HG03432 (cell line): Measurements from ENCODE around the gene FRMD4B.
"Not testable (repeated sequence)": the region's sequence is repeated elsewhere in the genome, so short reads cannot be mapped to it uniquely, and the experiment has no call there.

Experiments used
- ATAC-seq: cut with Tn5 transposase; IDR thresholded peaks from one replicate; pipeline ENCODE4 v1.9.1; 2021; ENCODE audit warnings: mild to moderate bottlenecking, moderate library complexity; ENCODE audit not compliant: unreplicated experiment

FRMD4B gene

DNA sequence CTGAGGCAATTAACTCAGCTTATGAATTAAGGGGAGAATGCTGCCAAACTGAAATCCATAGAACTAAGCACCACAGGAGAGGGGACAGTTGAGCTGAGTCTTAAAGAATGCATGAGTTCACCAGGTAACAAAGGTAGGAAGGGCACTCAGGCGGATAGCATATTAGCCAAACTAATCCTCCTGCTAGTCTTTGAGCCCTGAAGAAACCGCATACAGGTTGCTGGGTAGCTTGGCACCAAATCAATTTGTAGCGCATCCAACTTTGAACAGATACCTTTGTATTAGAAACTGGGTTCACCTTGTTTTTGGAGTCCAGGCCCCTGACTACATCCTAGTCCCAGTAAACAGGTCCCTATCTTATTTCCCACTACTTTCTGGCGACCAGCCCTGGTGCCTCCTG lies 93.7 kb downstream of the FRMD4B start:
- no peak for ATAC-seq

GRCh38 chr3:69290430-69290829 lies 95.5 kb downstream of the FRMD4B start:
- ATAC-seq, result no peak

DNA sequence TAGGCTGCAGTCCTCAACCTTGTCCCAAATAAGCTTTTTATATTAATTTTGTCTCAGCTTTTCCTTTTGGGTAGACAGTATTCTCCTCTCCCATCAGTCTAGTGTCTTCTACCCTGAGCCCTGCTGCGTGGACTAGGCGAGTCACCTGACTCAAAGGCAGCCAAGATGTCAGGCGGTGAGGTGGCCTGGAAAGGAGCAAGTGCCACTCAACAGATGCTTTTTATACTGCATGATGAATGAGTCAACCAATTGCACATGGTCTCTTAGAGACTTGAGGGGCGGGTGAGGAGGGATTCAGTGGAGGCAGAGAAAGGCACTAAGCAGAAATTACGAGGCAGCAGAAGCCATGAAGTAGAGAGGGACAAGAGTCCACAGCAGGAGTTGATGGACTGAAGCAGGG lies 95.9 kb downstream of the FRMD4B start:
- ATAC-seq, result no peak

GRCh38 chr3:69288161-69288895 lies 97.6 kb downstream of the FRMD4B start:
- ATAC-seq, result peak; percentile 96

GRCh38 chr3:69283913-69284611 lies 101.8 kb downstream of the FRMD4B start:
- no peak for ATAC-seq

DNA sequence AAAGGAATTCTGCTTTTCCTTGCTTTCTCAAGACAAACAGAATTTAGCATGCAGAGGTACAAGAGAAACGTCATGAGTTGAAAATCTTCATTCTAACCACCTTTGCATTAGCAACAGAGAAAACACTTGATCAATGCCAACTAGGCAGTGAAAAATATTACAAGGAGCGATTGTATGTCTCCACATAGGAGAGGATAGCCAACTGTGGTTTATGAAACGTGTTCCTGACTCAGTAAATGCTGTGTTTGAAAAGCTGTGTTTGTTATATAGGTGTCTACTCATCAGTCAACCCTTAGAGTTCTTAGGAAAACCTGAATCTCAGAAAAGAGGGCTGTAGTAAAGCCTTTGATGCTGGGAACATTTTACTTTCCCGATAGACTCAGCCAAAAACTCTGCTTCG lies 102.4 kb downstream of the FRMD4B start:
- no peak for ATAC-seq

- peak; percentile 87 for ATAC-seq
These were observed 103.7 kb downstream of the FRMD4B start for GRCh38 chr3:69282181-69282580.

- not testable (repeated sequence) for ATAC-seq
These were observed 108.5 kb downstream of the FRMD4B start for GRCh38 chr3:69277403-69277802.

- ATAC-seq, result no peak
These were observed 109.0 kb downstream of the FRMD4B start for GRCh38 chr3:69276884-69277283.

GRCh38 chr3:69276191-69276590 lies 109.7 kb downstream of the FRMD4B start:
- ATAC-seq, result not testable (repeated sequence)

- ATAC-seq, result no peak
These were observed 112.0 kb downstream of the FRMD4B start for GRCh38 chr3:69273896-69274295.

GRCh38 chr3:69272556-69272955 lies 113.3 kb downstream of the FRMD4B start:
- no peak for ATAC-seq

DNA sequence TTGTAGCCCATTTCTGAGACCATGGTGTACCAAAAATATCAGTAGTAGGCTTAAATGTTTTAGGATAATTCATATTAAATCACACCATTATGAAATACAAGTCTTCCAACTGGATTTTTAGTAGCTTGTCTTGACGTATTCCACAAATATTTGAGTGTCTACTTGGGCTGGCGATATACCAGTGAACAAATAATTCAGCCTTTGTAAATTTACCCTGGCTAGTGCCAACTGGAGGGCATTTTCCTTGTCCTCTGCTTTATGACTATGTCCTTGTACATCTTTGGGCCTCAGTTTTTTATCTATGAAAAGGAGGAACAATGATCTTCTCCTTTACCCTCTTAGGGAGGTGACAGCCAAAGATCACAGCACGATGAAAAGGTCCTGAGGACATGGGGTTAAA lies 114.8 kb downstream of the FRMD4B start:
- ATAC-seq, result no peak

DNA sequence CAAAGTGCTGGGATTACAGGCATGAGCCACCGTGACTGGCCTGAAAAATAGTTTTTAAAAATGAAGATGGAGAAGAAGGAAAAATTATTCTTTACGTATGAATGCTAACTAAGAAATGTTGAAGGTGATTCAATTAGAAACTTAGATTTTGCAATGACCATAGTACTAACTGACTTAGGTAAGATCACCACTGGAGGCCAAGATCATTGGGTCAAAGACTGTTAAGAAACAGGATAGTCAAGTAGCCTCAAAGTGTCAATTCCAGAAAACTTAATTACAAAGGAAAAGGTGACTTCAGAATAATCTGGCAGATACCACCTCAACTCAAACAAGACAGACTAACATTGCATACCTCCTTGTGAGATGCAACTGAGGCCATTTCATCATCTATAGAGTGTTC lies 119.3 kb downstream of the FRMD4B start:
- ATAC-seq, result no peak

DNA sequence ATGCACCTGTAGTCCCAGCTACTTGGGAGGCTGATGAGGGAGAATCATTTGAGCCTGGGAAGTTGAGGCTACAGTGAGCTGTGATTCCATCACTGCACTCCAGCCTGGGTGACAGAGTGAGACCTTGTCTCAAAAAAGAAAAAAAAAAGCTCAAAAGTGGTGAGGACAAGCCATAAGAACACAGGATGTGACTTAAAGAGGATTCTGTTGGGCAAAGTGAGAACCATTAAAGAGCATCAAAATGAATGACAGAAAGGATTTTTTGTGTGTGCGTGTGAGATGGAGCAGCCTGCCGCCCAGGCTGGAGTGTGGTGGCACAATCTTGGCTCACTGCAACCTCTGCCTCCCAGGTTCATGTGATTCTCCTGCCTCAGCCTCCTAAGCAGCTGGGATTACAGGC lies 119.8 kb downstream of the FRMD4B start:
- not testable (repeated sequence) for ATAC-seq

- ATAC-seq, result not testable (repeated sequence)
These were observed 125.0 kb downstream of the FRMD4B start for GRCh38 chr3:69260843-69261405.

GRCh38 chr3:69260216-69260787 lies 125.6 kb downstream of the FRMD4B start:
- ATAC-seq, result no peak

DNA sequence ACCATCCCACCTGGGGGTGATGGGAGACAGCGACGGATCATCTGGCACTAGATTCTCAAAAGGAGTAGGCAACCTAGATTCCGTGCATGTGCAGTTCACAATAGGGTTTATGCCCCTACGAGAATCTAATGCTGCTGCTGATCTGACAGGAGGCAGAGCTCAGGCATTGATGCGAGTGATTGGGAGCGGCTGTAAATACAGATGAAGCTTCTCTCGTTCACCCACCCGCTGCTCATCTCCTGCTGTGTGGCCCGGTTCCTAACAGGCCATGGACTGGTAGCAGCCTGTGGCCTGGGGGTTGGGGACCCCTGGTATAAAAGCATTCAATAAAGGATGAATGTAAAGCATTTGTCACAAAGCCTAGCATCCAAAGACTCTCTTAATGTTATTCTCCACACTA lies 126.8 kb downstream of the FRMD4B start:
- ATAC-seq, result no peak

DNA sequence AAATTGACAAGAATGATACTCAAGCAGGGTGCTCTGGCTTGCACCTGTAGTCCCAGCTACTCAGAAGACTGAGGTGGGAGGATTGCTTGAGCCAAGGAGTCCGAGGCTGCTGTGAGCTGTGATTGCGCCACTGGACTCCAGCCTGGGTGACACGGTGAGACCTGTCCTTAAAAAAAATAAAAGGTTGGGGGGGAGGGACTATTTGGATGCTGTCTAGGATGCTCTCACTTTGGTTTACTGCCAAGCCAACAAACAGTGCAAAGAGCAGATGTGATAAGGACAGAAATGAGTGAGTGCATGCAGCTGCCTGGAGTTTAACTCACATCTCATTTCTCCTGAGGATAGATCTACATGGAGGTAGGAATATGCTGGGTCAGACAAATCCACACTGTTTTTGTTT lies 130.0 kb downstream of the FRMD4B start:
- ATAC-seq, result no peak

DNA sequence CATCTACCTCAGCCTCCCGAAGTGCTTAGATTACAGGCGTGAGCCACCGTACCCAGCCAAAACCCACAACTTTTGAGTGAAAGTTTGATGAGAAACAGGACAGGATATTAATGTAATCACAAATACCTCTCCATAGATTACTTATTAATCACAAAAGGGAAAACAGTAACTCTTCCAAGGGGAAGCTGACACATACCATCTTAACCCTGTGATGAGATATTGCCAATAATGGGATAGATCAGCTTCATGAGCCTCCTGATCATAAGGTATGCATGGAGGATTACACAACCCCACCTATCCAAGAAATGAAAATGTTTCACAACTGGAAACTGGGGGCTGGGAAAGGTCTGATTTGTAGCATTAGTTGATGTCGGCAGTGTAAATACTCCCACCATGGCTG lies 131.5 kb downstream of the FRMD4B start:
- no peak for ATAC-seq

DNA sequence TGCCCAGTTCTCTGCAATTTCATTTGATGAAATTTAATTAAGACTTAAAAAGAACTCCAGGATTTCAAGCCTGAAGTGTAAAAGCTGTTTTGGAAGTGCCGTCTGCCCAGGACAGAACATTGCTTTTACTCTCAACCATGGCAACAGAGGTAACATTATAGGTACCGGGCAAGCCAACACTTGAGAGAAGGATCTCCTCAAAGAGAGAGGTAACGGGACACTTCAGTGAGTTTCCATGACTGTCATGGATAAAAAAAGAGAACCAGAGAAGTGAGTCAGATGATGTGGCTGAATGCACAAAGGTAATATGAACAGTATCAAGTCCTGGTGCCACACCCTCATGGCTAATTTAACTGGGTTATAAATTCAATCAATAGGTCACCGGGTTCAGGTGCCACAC lies 133.3 kb downstream of the FRMD4B start:
- no peak for ATAC-seq

DNA sequence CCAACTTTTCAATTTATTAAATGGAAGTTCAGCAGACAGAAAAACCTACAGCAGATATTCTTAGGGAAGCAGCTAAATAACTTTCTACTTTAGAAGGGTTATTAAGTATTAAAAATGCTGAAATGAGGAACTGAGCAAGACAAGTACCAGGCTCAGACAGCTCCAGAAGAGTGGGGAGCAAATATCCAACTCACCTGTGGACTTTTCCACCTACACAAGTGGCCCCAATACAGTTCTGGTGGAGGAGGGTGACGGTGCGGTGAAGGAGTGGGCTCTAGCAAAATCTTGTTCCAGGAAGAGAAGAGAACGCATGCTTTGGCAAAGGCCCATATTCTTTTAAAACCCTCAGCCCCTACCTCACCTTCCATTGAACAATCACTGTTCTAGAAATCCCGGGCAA lies 133.7 kb downstream of the FRMD4B start:
- ATAC-seq, result no peak
